HEK293T (cell line): Measurements from ENCODE around the gene NGFR.

Experiments
- CTCF ChIA-PET: fragments of 350-600 bp; formaldehyde crosslinking; extraction: SDS; loops from one replicate; lab custom pipeline; 2021; ENCODE audit warnings: antibody characterized with exemption, inconsistent platforms; lab: Yijun Ruan, JAX
- POLR2A ChIA-PET: fragments of 350-600 bp; formaldehyde crosslinking; extraction: SDS; loops from one replicate; lab custom pipeline; 2020; ENCODE audit warnings: antibody characterized with exemption, inconsistent platforms; lab: Yijun Ruan, JAX
- DNase-seq: peaks from one replicate; pipeline ENCODE4 v3.0.0; 2012; ENCODE audit warnings: mixed read lengths; ENCODE audit errors: extremely low spot score
- ARNT ChIP-seq: fragments of 450-650 bp; IDR thresholded peaks from 2 replicates; pipeline ENCODE4 v1.6.1; 2017; ENCODE audit warnings: mild to moderate bottlenecking
- BHLHE40 ChIP-seq: fragments of 450-650 bp; IDR thresholded peaks from 2 replicates; pipeline ENCODE4 v1.6.1; 2016; ENCODE audit warnings: mild to moderate bottlenecking, moderate library complexity, borderline replicate concordance
- CTBP1 ChIP-seq: fragments of 450-650 bp; IDR thresholded peaks from 2 replicates; pipeline ENCODE4 v1.6.1; 2016; ENCODE audit warnings: borderline replicate concordance
- ELF4 ChIP-seq: fragments of 450-650 bp; IDR thresholded peaks from 2 replicates; pipeline ENCODE4 v1.6.1; 2017; ENCODE audit warnings: antibody characterized with exemption
- FOXA1 ChIP-seq: fragments of 450-650 bp; IDR thresholded peaks from 2 replicates; pipeline ENCODE4 v1.6.1; 2016; ENCODE audit warnings: mild to moderate bottlenecking
- FOXK2 ChIP-seq: fragments of 450-650 bp; IDR thresholded peaks from 2 replicates; pipeline ENCODE4 v1.6.1; 2016; ENCODE audit warnings: mild to moderate bottlenecking
- FOXM1 ChIP-seq: fragments of 450-650 bp; IDR thresholded peaks from 2 replicates; pipeline ENCODE4 v1.6.1; 2017; ENCODE audit warnings: mild to moderate bottlenecking, borderline replicate concordance
- HDGF ChIP-seq: fragments of 450-650 bp; IDR thresholded peaks from 2 replicates; pipeline ENCODE4 v1.6.1; 2017; ENCODE audit warnings: antibody characterized with exemption, borderline replicate concordance
- L3MBTL2 ChIP-seq: fragments of 450-650 bp; conservative IDR thresholded peaks from 2 replicates; pipeline ENCODE4 v1.6.1; 2016; ENCODE audit warnings: mild to moderate bottlenecking
- LEF1 ChIP-seq: fragments of 450-650 bp; IDR thresholded peaks from 2 replicates; pipeline ENCODE4 v1.6.1; 2017; ENCODE audit warnings: mild to moderate bottlenecking, borderline replicate concordance
- NFRKB ChIP-seq: fragments of 450-650 bp; IDR thresholded peaks from 2 replicates; pipeline ENCODE4 v1.6.1; 2016; ENCODE audit warnings: mild to moderate bottlenecking, moderate library complexity
- PKNOX1 ChIP-seq: fragments of 450-650 bp; IDR thresholded peaks from 2 replicates; pipeline ENCODE4 v1.6.1; 2016
- SP1 ChIP-seq: fragments of 450-650 bp; IDR thresholded peaks from 2 replicates; pipeline ENCODE4 v1.6.1; 2017
- SUZ12 ChIP-seq: fragments of 450-650 bp; IDR thresholded peaks from 2 replicates; pipeline ENCODE4 v1.6.1; 2016; ENCODE audit warnings: mild to moderate bottlenecking
- TARDBP ChIP-seq: fragments of 450-650 bp; IDR thresholded peaks from 2 replicates; pipeline ENCODE4 v1.6.1; 2016
- ZNF384 ChIP-seq: fragments of 450-650 bp; IDR thresholded peaks from 2 replicates; pipeline ENCODE4 v1.6.1; 2016

Gene NGFR

GRCh38 chr17:49467175-49467574 is 27.9 kb upstream of the NGFR start:
- DNase-seq: no peak
- ChIA-PET POLR2A (no interaction called here), CTCF (no interaction called here)
- TF ChIP-seq BHLHE40: no peak
- TF ChIP-seq NFRKB: no peak
- no peak for TF ChIP-seq L3MBTL2
- TF ChIP-seq ZNF384: no peak
- TF ChIP-seq FOXA1: no peak
- no peak for TF ChIP-seq ARNT
- no peak for TF ChIP-seq FOXM1
- no peak for TF ChIP-seq ELF4

DNA sequence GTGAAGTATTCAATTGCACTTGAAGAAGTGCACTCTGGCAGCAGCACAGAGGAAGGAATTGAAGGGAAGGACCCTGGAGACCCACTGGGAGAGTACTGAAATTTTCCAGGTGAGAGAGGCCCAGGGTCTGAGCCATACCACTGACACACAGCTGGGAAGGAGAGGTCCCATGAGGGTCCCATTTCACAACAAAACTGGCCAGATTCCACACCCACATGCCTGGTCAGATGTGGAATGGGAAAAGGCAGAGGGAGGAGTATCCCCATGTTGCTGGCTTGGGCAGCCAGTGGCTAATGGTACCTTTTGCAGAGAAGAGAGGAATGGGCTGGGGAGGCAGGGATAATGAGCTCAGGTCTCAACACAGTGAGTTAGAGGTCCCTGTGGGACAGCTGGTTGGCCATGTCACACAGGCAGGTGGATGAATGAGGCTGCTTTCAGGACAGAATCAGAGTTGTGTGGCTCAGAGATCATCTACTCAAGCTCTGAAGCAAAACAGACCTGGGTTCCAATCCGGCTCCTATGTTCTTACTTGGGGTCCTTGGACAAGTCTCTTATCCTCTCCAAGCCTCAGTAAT is 26.2 kb upstream of the NGFR start:
- DNase-seq: no peak
- ChIA-PET CTCF (interaction anchor here (1.3 kb wide), 1 partner anchor 87 kb away, joined by 3 read pairs; no protein-coding TSS in a partner anchor), POLR2A (no interaction called here)
- TF ChIP-seq ZNF384 (no peak), ARNT (no peak), ELF4 (no peak), SUZ12 (no peak), CTBP1 (no peak), FOXK2 (no peak), NFRKB (no peak), TARDBP (no peak), L3MBTL2 (no peak), SP1 (no peak), HDGF (no peak), BHLHE40 (no peak)

DNA sequence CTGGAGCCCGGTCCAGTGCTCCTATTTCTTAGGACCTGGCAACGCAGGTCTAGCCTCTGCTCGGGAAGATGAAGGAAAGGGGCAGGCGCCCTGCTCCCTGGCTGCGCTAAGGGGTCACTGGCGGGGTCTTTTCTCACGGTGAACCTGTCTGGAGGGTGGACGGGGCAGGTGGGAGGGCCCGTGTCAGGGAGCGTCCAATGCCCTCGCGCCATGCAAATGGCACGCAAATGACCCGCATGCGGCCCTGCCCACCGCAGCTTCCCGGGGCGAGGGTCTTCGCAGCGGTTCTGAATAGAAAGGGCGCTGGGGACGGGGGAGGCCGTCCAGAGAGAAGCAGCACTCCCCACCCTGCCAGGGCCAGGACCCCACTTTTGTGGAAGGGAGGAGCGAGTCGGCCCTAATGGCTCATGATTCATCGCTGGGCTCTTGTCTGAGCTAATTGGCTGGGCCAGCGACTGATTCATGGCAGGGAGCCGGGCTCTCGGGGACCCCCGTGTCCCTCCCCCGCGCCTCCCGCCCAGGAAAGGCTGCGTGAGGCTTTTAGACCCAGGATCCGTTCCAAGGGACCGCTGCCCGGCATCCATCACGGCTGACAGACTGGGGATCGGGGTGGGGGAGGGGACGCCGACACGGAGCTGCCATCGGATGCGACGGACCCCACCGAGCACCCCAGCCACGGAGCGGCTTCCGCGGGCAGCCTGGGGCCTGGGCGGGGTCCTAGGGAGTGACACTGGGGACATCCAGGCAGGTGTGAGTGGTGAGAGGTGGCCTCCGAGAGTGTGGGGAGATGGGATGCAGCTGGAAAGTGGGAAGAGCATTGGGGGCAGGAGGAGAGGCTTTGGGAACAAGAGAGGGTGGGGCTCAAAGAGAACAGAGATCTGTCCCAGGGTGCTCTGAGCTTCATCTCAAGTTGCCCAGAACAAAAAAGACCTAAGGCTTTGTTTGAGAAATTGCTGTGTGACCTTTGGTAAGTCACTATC is 25.0 kb upstream of the NGFR start:
- POLR2A ChIA-PET: no interaction called here
- CTCF ChIA-PET: interaction anchor here (1.0 to 1.3 kb wide), 3 partner anchors 35 to 87 kb away, joined by 3 read pairs; no protein-coding TSS in a partner anchor
- DNase-seq: no peak
- no peak for TF ChIP-seq NFRKB
- TF ChIP-seq TARDBP: no peak
- TF ChIP-seq SP1: no peak
- no peak for TF ChIP-seq FOXA1

DNA sequence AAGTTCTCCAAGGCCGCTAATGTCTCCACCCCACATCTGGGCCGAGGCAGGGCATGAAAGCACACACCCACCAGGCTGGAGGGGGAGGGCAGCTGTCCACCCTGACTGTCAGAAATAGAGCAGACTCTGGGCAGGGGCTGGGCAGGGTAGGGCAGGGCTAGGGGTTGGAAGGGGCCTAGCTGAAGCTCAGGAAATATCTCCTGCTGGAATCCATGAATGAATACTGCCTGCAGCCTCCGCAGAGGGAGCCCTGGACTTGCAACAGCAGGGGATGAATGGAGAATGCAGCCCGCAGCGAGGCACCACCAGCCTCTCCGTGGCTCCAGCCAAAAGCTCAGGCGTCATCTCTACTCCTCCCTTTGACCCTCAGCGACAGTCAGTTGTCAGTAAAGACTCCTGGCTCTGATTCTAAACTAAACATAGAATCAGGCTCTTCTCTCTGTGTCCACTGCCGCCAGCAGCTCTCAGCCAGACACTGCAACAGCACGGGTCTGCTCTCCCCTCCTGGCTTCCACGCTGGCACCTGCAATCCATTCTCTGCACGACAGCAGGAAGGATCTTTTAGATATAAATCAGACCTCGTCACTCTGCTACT is 23.9 kb upstream of the NGFR start:
- CTCF ChIA-PET: interaction anchor here (0.8 to 1.2 kb wide), 4 partner anchors 36 to 86 kb away, joined by 3 read pairs; no protein-coding TSS in a partner anchor
- POLR2A ChIA-PET: no interaction called here
- TF ChIP-seq FOXM1 (no peak), FOXK2 (no peak), HDGF (no peak), TARDBP (no peak), LEF1 (no peak), BHLHE40 (no peak), CTBP1 (no peak), L3MBTL2 (no peak), SP1 (no peak), ARNT (no peak), SUZ12 (no peak), ZNF384 (no peak), FOXA1 (no peak), PKNOX1 (no peak), ELF4 (no peak)
- no peak for DNase-seq

- POLR2A ChIA-PET: no interaction called here
- CTCF ChIA-PET: interaction anchor here (0.8 to 1.2 kb wide), 3 partner anchors 43 to 86 kb away, joined by 3 read pairs; no protein-coding TSS in a partner anchor
- no peak for DNase-seq
- TF ChIP-seq FOXK2 (no peak), PKNOX1 (no peak), ELF4 (no peak), HDGF (no peak), NFRKB (no peak), BHLHE40 (no peak), ZNF384 (no peak), CTBP1 (no peak), L3MBTL2 (no peak), FOXA1 (no peak), ARNT (no peak), LEF1 (no peak), SUZ12 (no peak), SP1 (no peak), FOXM1 (no peak), TARDBP (no peak)
These were observed 23.3 kb upstream of the NGFR start for GRCh38 chr17:49471769-49472168.

GRCh38 chr17:49472527-49472926 is 22.6 kb upstream of the NGFR start:
- POLR2A ChIA-PET: interaction anchor here (1.0 kb wide), 1 partner anchor 58 kb away, joined by 4 read pairs; the partner anchor contains the start of gene PHB1
- no peak for DNase-seq
- no peak for TF ChIP-seq TARDBP
- TF ChIP-seq LEF1: no peak
- TF ChIP-seq FOXM1: no peak
- no peak for TF ChIP-seq BHLHE40
- TF ChIP-seq SUZ12: no peak
- TF ChIP-seq ZNF384: no peak
- no peak for TF ChIP-seq HDGF
- TF ChIP-seq ELF4: no peak
- TF ChIP-seq FOXA1: no peak
- no peak for TF ChIP-seq CTBP1
- TF ChIP-seq L3MBTL2: no peak
- TF ChIP-seq ARNT: no peak
- no peak for TF ChIP-seq NFRKB
- TF ChIP-seq PKNOX1: no peak
- TF ChIP-seq SP1: no peak
- no peak for TF ChIP-seq FOXK2
- CTCF ChIA-PET: no interaction called here
